Neural cell (in vitro differentiated cells): Measurements from ENCODE around the gene FIGNL1. TPM values are rescaled to one million over a fixed set of nuclear protein-coding genes. Genes with fewer than 3 reads are reported as not detected.

ENCODE experiments used
- H2AFZ ChIP-seq: fragments of 200-600, 300-800 bp; sonication (generic), shearing (Covaris generic); 2 replicates; pipeline ENCODE4 v1.6.0; 2014; ENCODE audit warnings: low read depth, mild to moderate bottlenecking, antibody characterized with exemption, low read length, moderate library complexity
- H3F3A ChIP-seq: fragments of 200-600 bp; shearing (Covaris generic); 2 replicates; pipeline ENCODE4 v1.6.1; 2016; ENCODE audit warnings: mild to moderate bottlenecking, moderate library complexity, mixed read lengths, antibody characterized with exemption, low read length; ENCODE audit not compliant: insufficient read depth, poor library complexity, severe bottlenecking
- H3K27ac ChIP-seq: fragments of 200-600, 300-800 bp; sonication (generic), shearing (Covaris generic); 2 replicates; pipeline ENCODE4 v1.5.1; 2014; ENCODE audit warnings: mild to moderate bottlenecking, low read length, moderate library complexity
- H3K27me3 ChIP-seq: fragments of 300-800, 200-600 bp; sonication (generic), shearing (Covaris generic); 2 replicates; pipeline ENCODE4 v1.6.0; 2014; ENCODE audit warnings: mild to moderate bottlenecking, low read depth, low read length, moderate library complexity; ENCODE audit not compliant: insufficient read depth
- H3K36me3 ChIP-seq: fragments of 300-800, 200-600 bp; sonication (generic), shearing (Covaris generic); 2 replicates; pipeline ENCODE4 v1.5.1; 2014; ENCODE audit warnings: mild to moderate bottlenecking, antibody characterized with exemption, low read length, moderate library complexity; ENCODE audit not compliant: insufficient read depth
- H3K4me2 ChIP-seq: fragments of 300-800, 200-600 bp; sonication (generic), shearing (Covaris generic); 2 replicates; pipeline ENCODE4 v1.6.0; 2014; ENCODE audit warnings: mild to moderate bottlenecking, low read length
- H3K4me3 ChIP-seq: fragments of 300-800, 200-600 bp; sonication (generic), shearing (Covaris generic); 2 replicates; pipeline ENCODE4 v1.5.1; 2014; ENCODE audit warnings: mild to moderate bottlenecking, low read length, moderate library complexity
- H3K79me2 ChIP-seq: fragments of 200-600 bp; shearing (Covaris generic); replicated peaks from 2 replicates; pipeline ENCODE4 v1.6.0; 2014; ENCODE audit warnings: mild to moderate bottlenecking, low read length, moderate library complexity; ENCODE audit not compliant: insufficient read depth
- H3K9ac ChIP-seq: fragments of 300-800, 200-600 bp; sonication (generic), shearing (Covaris generic); 2 replicates; pipeline ENCODE4 v1.6.1; 2016; ENCODE audit warnings: mild to moderate bottlenecking, low read length, mixed read lengths
- H3K9me2 ChIP-seq: fragments of 200-600 bp; shearing (Covaris generic); 2 replicates; pipeline ENCODE4 v1.6.1; 2016; ENCODE audit warnings: mild to moderate bottlenecking, low read length, mixed read lengths; ENCODE audit not compliant: insufficient read depth
- H3K9me3 ChIP-seq: fragments of 200-600, 300-800 bp; sonication (generic), shearing (Covaris generic); 2 replicates; pipeline ENCODE4 v1.6.1; 2016; ENCODE audit warnings: mild to moderate bottlenecking, mixed run types, low read length, moderate library complexity, mixed read lengths
- H4K20me1 ChIP-seq: fragments of 200-600 bp; shearing (Covaris generic); 2 replicates; pipeline ENCODE4 v1.6.1; 2016; ENCODE audit warnings: mild to moderate bottlenecking, mixed run types; ENCODE audit not compliant: insufficient read depth
- CTCF ChIP-seq: fragments of 450-650 bp; IDR thresholded peaks from 2 replicates; pipeline ENCODE4 v1.5.1; 2014; ENCODE audit warnings: antibody characterized with exemption, mild to moderate bottlenecking, moderate library complexity; ENCODE audit not compliant: poor library complexity, severe bottlenecking
- EP300 ChIP-seq: fragments of 450-650 bp; conservative IDR thresholded peaks from 2 replicates; pipeline ENCODE4 v1.6.1; 2014; ENCODE audit warnings: antibody characterized with exemption, mild to moderate bottlenecking, moderate library complexity; ENCODE audit not compliant: poor library complexity, severe bottlenecking
- EZH2 ChIP-seq: fragments of 200-600, 300-800 bp; shearing (Covaris generic), sonication (generic); IDR thresholded peaks from 2 replicates; pipeline ENCODE4 v1.6.1; 2014; ENCODE audit warnings: antibody characterized with exemption, low read length, borderline replicate concordance, mild to moderate bottlenecking; ENCODE audit not compliant: insufficient read depth, poor library complexity, severe bottlenecking
- MXI1 ChIP-seq: fragments of 450-650 bp; conservative IDR thresholded peaks from 2 replicates; pipeline ENCODE4 v1.6.1; 2014; ENCODE audit warnings: antibody characterized with exemption, mild to moderate bottlenecking; ENCODE audit not compliant: poor library complexity, severe bottlenecking
- POLR2AphosphoS5 ChIP-seq: IDR thresholded peaks from 2 replicates; pipeline ENCODE4 v1.6.1; 2012
- RAD21 ChIP-seq: fragments of 450-650 bp; conservative IDR thresholded peaks from 2 replicates; pipeline ENCODE4 v1.6.1; 2014; ENCODE audit warnings: antibody characterized with exemption, mild to moderate bottlenecking, moderate library complexity
- SMC3 ChIP-seq: fragments of 450-650 bp; conservative IDR thresholded peaks from 2 replicates; pipeline ENCODE4 v1.6.1; 2014; ENCODE audit warnings: antibody characterized with exemption, mild to moderate bottlenecking, moderate library complexity; ENCODE audit not compliant: poor library complexity
- TAF1 ChIP-seq: IDR thresholded peaks from 2 replicates; pipeline ENCODE4 v1.6.1; 2012; ENCODE audit warnings: low read depth
- polyA plus RNA-seq: library from polyadenylated mRNA; depleted of rRNA; stranded (reverse); fragments of >200 nt; gene quantifications from 2 replicates; pipeline ENCODE4 v1.2.3, GENCODE V29; 2014
- TF ChIP-seq, protein P1 (sequence below): IDR thresholded peaks from 2 replicates; pipeline ENCODE4 v1.6.1; 2012; ENCODE audit warnings: borderline replicate concordance

FIGNL1 gene
- polyA plus RNA-seq, 1 donor from 2014 or later: 32.8 TPM

- no peaks in the 10 kb centered on the region for H3F3A ChIP-seq
- no peak overlapping the region for H3K4me3 ChIP-seq
- no peaks in the 10 kb centered on the region for H3K79me2 ChIP-seq
- H4K20me1 ChIP-seq: no peaks in the 10 kb centered on the region
- H3K27ac ChIP-seq: no peak overlapping the region
- no peak overlapping the region for H3K4me2 ChIP-seq
- H3K9me3 ChIP-seq: no peaks in the 10 kb centered on the region
- no peak overlapping the region for H3K9ac ChIP-seq
- TF ChIP-seq TAF1: no peak
- TF ChIP-seq EP300: no peak
- TF ChIP-seq EZH2: no peak
- no peak for TF ChIP-seq POLR2AphosphoS5
- no peak for TF ChIP-seq CTCF
- TF ChIP-seq, protein P1, sequence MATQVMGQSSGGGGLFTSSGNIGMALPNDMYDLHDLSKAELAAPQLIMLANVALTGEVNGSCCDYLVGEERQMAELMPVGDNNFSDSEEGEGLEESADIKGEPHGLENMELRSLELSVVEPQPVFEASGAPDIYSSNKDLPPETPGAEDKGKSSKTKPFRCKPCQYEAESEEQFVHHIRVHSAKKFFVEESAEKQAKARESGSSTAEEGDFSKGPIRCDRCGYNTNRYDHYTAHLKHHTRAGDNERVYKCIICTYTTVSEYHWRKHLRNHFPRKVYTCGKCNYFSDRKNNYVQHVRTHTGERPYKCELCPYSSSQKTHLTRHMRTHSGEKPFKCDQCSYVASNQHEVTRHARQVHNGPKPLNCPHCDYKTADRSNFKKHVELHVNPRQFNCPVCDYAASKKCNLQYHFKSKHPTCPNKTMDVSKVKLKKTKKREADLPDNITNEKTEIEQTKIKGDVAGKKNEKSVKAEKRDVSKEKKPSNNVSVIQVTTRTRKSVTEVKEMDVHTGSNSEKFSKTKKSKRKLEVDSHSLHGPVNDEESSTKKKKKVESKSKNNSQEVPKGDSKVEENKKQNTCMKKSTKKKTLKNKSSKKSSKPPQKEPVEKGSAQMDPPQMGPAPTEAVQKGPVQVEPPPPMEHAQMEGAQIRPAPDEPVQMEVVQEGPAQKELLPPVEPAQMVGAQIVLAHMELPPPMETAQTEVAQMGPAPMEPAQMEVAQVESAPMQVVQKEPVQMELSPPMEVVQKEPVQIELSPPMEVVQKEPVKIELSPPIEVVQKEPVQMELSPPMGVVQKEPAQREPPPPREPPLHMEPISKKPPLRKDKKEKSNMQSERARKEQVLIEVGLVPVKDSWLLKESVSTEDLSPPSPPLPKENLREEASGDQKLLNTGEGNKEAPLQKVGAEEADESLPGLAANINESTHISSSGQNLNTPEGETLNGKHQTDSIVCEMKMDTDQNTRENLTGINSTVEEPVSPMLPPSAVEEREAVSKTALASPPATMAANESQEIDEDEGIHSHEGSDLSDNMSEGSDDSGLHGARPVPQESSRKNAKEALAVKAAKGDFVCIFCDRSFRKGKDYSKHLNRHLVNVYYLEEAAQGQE: no peak
- no peak for TF ChIP-seq RAD21
- TF ChIP-seq MXI1: no peak
- no peak for TF ChIP-seq SMC3
- no peaks in the 10 kb centered on the region for H3K9me2 ChIP-seq
- H3K27me3 ChIP-seq: no peaks in the 10 kb centered on the region
- H3K36me3 ChIP-seq: no peaks in the 10 kb centered on the region
- H2AFZ ChIP-seq: no peak overlapping the region
Measured at GRCh38 chr7:50476953-50477625, 26.9 kb upstream of the FIGNL1 start.

GRCh38 chr7:50475340-50475739, 25.2 kb upstream of the FIGNL1 start:
- Histone ChIP-seq H3K27ac (no peak overlapping the region), H3K4me3 (no peak overlapping the region), H3K9me3 (no peaks in the 10 kb centered on the region), H3K4me2 (no peak overlapping the region), H4K20me1 (no peaks in the 10 kb centered on the region), H3K9ac (no peak overlapping the region), H3K27me3 (no peaks in the 10 kb centered on the region), H3K79me2 (no peaks in the 10 kb centered on the region), H3K9me2 (no peaks in the 10 kb centered on the region), H3K36me3 (no peaks in the 10 kb centered on the region), H2AFZ (no peak overlapping the region), H3F3A (no peaks in the 10 kb centered on the region)
- TF ChIP-seq EP300 (no peak), TAF1 (no peak), MXI1 (no peak), SMC3 (no peak), POLR2AphosphoS5 (no peak), CTCF (no peak), RAD21 (no peak), EZH2 (no peak)
- TF ChIP-seq, protein P1: no peak
